GM23338 (cell line): ENCODE results near the gene C20orf204. TPM values are rescaled to one million over a fixed set of nuclear protein-coding genes. Genes with fewer than 3 reads are reported as not detected.
"Not testable (repeated sequence)": the region's sequence is repeated elsewhere in the genome, so short reads cannot be mapped to it uniquely, and the experiment has no call there.

ENCODE experiments used
- ATAC-seq: fragments of 200-7000 bp; cut with Tn5 transposase; 3 replicates; pipeline ENCODE4 v1.9.1; 2020
- DNase-seq: peaks from one replicate; pipeline ENCODE4 v3.0.0-alpha.2; 2015; ENCODE audit warnings: low spot score
- H2AFZ ChIP-seq: fragments of 200-600 bp; sonication (generic); 2 replicates; pipeline ENCODE4 v1.8.0; 2016; ENCODE audit warnings: antibody characterized with exemption, mild to moderate bottlenecking, moderate library complexity
- H3F3A ChIP-seq: fragments of 200-600 bp; sonication (generic); replicated peaks from 2 replicates; pipeline ENCODE4 v1.8.0; 2017; ENCODE audit warnings: antibody characterized with exemption, mixed run types, low read depth
- H3K27ac ChIP-seq: fragments of 200-600 bp; sonication (generic); 2 replicates; pipeline ENCODE4 v1.6.1; 2016; ENCODE audit warnings: low read depth
- H3K27me3 ChIP-seq: fragments of 200-600 bp; sonication (generic); 2 replicates; pipeline ENCODE4 v1.8.0; 2016; ENCODE audit warnings: mild to moderate bottlenecking, mixed run types, moderate library complexity; ENCODE audit not compliant: insufficient read depth
- H3K36me3 ChIP-seq: fragments of 200-600 bp; sonication (generic); 2 replicates; pipeline ENCODE4 v1.8.0; 2016; ENCODE audit warnings: mild to moderate bottlenecking; ENCODE audit not compliant: insufficient read depth
- H3K4me1 ChIP-seq: fragments of 200-600 bp; sonication (generic); 2 replicates; pipeline ENCODE4 v1.8.0; 2016; ENCODE audit warnings: mild to moderate bottlenecking, moderate library complexity; ENCODE audit not compliant: insufficient read depth
- H3K4me2 ChIP-seq: fragments of 200-600 bp; sonication (generic); 2 replicates; pipeline ENCODE4 v1.7.1; 2017; ENCODE audit warnings: mixed run types
- H3K4me3 ChIP-seq: fragments of 200-600 bp; sonication (generic); 2 replicates; pipeline ENCODE4 v1.6.1; 2016; ENCODE audit warnings: mixed run types
- H3K79me2 ChIP-seq: fragments of 200-600 bp; sonication (generic); replicated peaks from 2 replicates; pipeline ENCODE4 v1.8.0; 2017; ENCODE audit warnings: mild to moderate bottlenecking; ENCODE audit not compliant: insufficient read depth
- H3K9me2 ChIP-seq: fragments of 200-600 bp; sonication (generic); 2 replicates; pipeline ENCODE4 v1.8.0; 2017; ENCODE audit not compliant: insufficient read depth
- H4K20me1 ChIP-seq: fragments of 200-600 bp; sonication (generic); replicated peaks from 2 replicates; pipeline ENCODE4 v1.8.0; 2017; ENCODE audit warnings: mild to moderate bottlenecking; ENCODE audit not compliant: insufficient read depth
- H3K27ac Mint-ChIP-seq: 2 replicates; pipeline ENCODE4 v1.8.0; 2020; ENCODE audit warnings: inconsistent platforms, mild to moderate bottlenecking, moderate library complexity, mixed read lengths
- H3K27me3 Mint-ChIP-seq: 3 replicates; pipeline ENCODE4 v1.8.0; 2022; ENCODE audit warnings: low read depth, mild to moderate bottlenecking, moderate library complexity, mixed read lengths, inconsistent platforms; ENCODE audit not compliant: insufficient read depth, poor library complexity
- H3K36me3 Mint-ChIP-seq: 3 replicates; pipeline ENCODE4 v1.8.0; 2021; ENCODE audit warnings: low read depth, mild to moderate bottlenecking, inconsistent platforms, moderate library complexity, mixed read lengths
- H3K4me1 Mint-ChIP-seq: 3 replicates; pipeline ENCODE4 v1.8.0; 2020; ENCODE audit warnings: mild to moderate bottlenecking, inconsistent platforms, mixed read lengths
- H3K4me3 Mint-ChIP-seq: 3 replicates; pipeline ENCODE4 v1.8.0; 2021; ENCODE audit warnings: moderate library complexity, mild to moderate bottlenecking, inconsistent platforms, mixed read lengths
- H3K9me3 Mint-ChIP-seq: 3 replicates; pipeline ENCODE4 v1.8.0; 2020; ENCODE audit warnings: moderate library complexity, mild to moderate bottlenecking, inconsistent platforms, mixed read lengths
- CREB1 ChIP-seq: fragments of 250-450 bp; sonication (Bioruptor Pico); IDR thresholded peaks from 2 replicates; pipeline ENCODE4 v1.5.0; 2020; ENCODE audit warnings: low read depth, mild to moderate bottlenecking, moderate library complexity
- CTCF ChIP-seq, 2 experiments: fragments of 200-600 bp in 1 of 2; sonication (generic) in 1 of 2; conservative IDR thresholded peaks; 2 replicates each; pipeline versions ENCODE4 v1.5.1 to v1.6.1; 2016 to 2017; ENCODE audit warnings: antibody characterized with exemption in 2 of 2, low read depth in 2 of 2, mild to moderate bottlenecking in 2 of 2, moderate library complexity in 1 of 2
- EZH2 ChIP-seq: fragments of 200-600 bp; sonication (generic); IDR thresholded peaks from one replicate; pipeline ENCODE4 v1.8.0; 2017; ENCODE audit warnings: antibody characterized with exemption, mild to moderate bottlenecking, low read depth; ENCODE audit not compliant: unreplicated experiment
- EZH2phosphoT487 ChIP-seq: fragments of 200-600 bp; sonication (generic); IDR thresholded peaks from one replicate; pipeline ENCODE4 v1.8.1; 2018; ENCODE audit warnings: antibody characterized with exemption; ENCODE audit not compliant: unreplicated experiment
- JUNB ChIP-seq: IDR thresholded peaks from one replicate; pipeline ENCODE4 v1.6.1; 2016; ENCODE audit warnings: antibody characterized with exemption; ENCODE audit not compliant: unreplicated experiment
- NANOG ChIP-seq: IDR thresholded peaks from 2 replicates; pipeline ENCODE4 v1.6.1; 2016; ENCODE audit warnings: antibody characterized with exemption, borderline replicate concordance
- POLR2AphosphoS5 ChIP-seq: IDR thresholded peaks from 2 replicates; pipeline ENCODE4 v1.6.1; 2016; ENCODE audit warnings: antibody characterized with exemption, low read depth
- STAT1 ChIP-seq: IDR thresholded peaks from one replicate; pipeline ENCODE4 v1.6.1; 2016; ENCODE audit warnings: antibody characterized with exemption; ENCODE audit not compliant: unreplicated experiment
- ZNF114 ChIP-seq: fragments of 250-450 bp; sonication (Bioruptor Pico); IDR thresholded peaks from 2 replicates; pipeline ENCODE4 v1.5.0; 2020; ENCODE audit warnings: mild to moderate bottlenecking, moderate library complexity
- ZNF331 ChIP-seq: fragments of 250-450 bp; sonication (Bioruptor Pico); IDR thresholded peaks from 2 replicates; pipeline ENCODE4 v1.5.0; 2020; ENCODE audit warnings: low read depth, mild to moderate bottlenecking, moderate library complexity
- ZNF462 ChIP-seq: fragments of 250-450 bp; sonication (Bioruptor Pico); IDR thresholded peaks from 2 replicates; pipeline ENCODE4 v1.5.0; 2020; ENCODE audit warnings: mild to moderate bottlenecking, moderate library complexity
- polyA plus RNA-seq: library from polyadenylated mRNA; unstranded; fragments of >200 nt; fragmentation: Nextera tagmentation; extraction: Ambion mirVana; gene quantifications from 2 replicates; pipeline ENCODE4 v1.2.1, GENCODE V29; 2016
- total RNA-seq: library from RNA; depleted of rRNA; stranded (reverse); fragments of >200 nt; shearing (Covaris generic); gene quantifications from 2 replicates; pipeline ENCODE4 v1.2.3, GENCODE V29; 2014
- TF ChIP-seq, protein P1 (sequence below): IDR thresholded peaks from 2 replicates; pipeline ENCODE4 v1.6.1; 2016; ENCODE audit warnings: antibody characterized with exemption

The C20orf204 gene
- total and polyA plus RNA-seq, 2 experiments from 2014 or later: 0.73 to 0.82 TPM

DNA sequence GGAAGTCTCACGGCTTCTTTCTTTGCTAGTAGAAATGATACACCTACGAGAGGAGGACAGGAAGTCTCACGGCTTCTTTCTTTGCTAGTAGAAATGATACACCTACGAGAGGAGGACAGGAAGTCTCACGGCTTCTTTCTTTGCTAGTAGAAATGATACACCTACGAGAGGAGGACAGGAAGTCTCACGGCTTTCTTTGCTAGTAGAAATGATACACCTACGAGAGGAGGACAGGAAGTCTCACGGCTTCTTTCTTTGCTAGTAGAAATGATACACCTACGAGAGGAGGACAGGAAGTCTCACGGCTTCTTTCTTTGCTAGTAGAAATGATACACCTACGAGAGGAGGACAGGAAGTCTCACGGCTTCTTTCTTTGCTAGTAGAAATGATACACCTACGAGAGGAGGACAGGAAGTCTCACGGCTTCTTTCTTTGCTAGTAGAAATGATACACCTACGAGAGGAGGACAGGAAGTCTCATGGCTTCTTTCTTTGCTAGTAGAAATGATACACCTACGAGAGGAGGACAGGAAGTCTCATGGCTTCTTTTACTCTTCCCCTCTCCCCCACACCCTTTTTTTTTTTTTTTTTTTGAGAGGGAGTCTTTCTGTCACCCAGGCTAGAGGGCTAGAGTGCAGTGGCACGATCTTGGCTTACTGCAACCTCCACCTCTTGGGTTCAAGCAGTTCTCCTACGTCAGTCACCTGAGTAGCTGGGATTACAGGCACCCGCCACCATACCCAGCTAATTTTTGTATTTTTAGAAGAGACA lies 23.4 kb upstream of the C20orf204 start:
- DNase-seq, H3K4me3 ChIP-seq, H3K4me2 ChIP-seq, H3K9me2 ChIP-seq, H3K27me3 Mint-ChIP-seq, H3K9me3 Mint-ChIP-seq, H3K4me1 Mint-ChIP-seq, H2AFZ ChIP-seq, H3F3A ChIP-seq, ATAC-seq, H3K4me1 ChIP-seq, H3K27ac ChIP-seq, H3K4me3 Mint-ChIP-seq, H3K27ac Mint-ChIP-seq, H3K27me3 ChIP-seq: not testable (repeated sequence)
- peaks cover 15% of the 10 kb centered on the region for H4K20me1 ChIP-seq
- peaks cover 63% of the 10 kb centered on the region for H3K36me3 Mint-ChIP-seq
- H3K79me2 ChIP-seq: peaks cover 12% of the 10 kb centered on the region
- peaks cover 36% of the 10 kb centered on the region for H3K36me3 ChIP-seq

DNA sequence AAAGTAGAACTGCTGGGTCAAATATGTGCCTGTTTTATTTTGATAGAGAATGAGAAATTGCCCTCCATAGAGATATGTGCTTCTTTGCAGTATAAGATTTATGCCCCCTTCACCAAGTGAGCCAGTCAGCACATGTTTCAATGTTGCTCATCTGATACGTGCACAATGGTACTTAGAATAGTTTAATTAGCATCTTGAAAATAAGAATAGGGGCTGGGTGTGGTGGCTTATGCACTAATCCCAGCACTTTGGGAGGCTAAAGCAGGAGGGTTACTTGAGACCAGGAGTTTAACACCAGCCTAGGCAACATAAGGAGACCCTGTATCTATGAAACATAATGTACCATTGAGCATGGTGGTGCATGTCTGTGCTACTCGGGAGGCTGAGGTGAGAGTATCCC lies 20.3 kb upstream of the C20orf204 start:
- Histone ChIP-seq H3K9me2 (no peaks in the 10 kb centered on the region), H3K36me3 (peaks cover 23% of the 10 kb centered on the region), H3K79me2 (no peaks in the 10 kb centered on the region), H3K27ac (no peak overlapping the region), H3K27me3 (no peaks in the 10 kb centered on the region), H3K4me3 (no peak overlapping the region), H3K4me2 (no peak overlapping the region), H2AFZ (no peak overlapping the region), H3K4me1 (no peaks in the 10 kb centered on the region), H4K20me1 (0 out of 2 replicates have a peak, but pooled peaks cover 18% of the 10 kb centered on the region), H3F3A (0 out of 2 replicates have a peak, but pooled peaks cover 5% of the 10 kb centered on the region)
- Mint-ChIP-seq H3K4me3 (no peak overlapping the region), H3K4me1 (no peaks in the 10 kb centered on the region), H3K9me3 (no peaks in the 10 kb centered on the region), H3K36me3 (peaks cover 58% of the 10 kb centered on the region), H3K27ac (no peak overlapping the region), H3K27me3 (peaks cover 2% of the 10 kb centered on the region)
- ATAC-seq: no peak
- no peak for DNase-seq
- TF ChIP-seq NANOG (no peak), STAT1 (no peak), ZNF331 (CRISPR knock-in tag) (no peak), EZH2 (no peak), ZNF462 (CRISPR knock-in tag) (no peak), JUNB (no peak), POLR2AphosphoS5 (no peak), CREB1 (CRISPR knock-in tag) (no peak), EZH2phosphoT487 (no peak), ZNF114 (CRISPR knock-in tag) (no peak), CTCF (conservative IDR thresholded peaks at IDR 0.05; ENCODE audit: low read depth in 2 of 2) (no peak)
- TF ChIP-seq, protein P1, sequence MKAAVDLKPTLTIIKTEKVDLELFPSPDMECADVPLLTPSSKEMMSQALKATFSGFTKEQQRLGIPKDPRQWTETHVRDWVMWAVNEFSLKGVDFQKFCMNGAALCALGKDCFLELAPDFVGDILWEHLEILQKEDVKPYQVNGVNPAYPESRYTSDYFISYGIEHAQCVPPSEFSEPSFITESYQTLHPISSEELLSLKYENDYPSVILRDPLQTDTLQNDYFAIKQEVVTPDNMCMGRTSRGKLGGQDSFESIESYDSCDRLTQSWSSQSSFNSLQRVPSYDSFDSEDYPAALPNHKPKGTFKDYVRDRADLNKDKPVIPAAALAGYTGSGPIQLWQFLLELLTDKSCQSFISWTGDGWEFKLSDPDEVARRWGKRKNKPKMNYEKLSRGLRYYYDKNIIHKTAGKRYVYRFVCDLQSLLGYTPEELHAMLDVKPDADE: no peak
